ENCODE measurements around the gene RPP21.

- no peak for TF ChIP-seq POLR2A (IDR thresholded peaks at IDR 0.05)
- no peak for TF ChIP-seq CTCF (IDR thresholded peaks at IDR 0.05)
Observed at GRCh38 chr6:30355281-30355680, 10.3 kb downstream of the RPP21 start.
